Neural progenitor cell (in vitro differentiated cells): Measurements from ENCODE around the gene TUBA8. TPM values are rescaled to one million over a fixed set of nuclear protein-coding genes. Genes with fewer than 3 reads are reported as not detected.
A peak's percentile ranks its signal among the peaks of the same experiment; 100 is the strongest.

Experiments
- DNase-seq: peaks from one replicate; pipeline ENCODE4 v3.0.0-alpha.2; 2016; ENCODE audit warnings: low spot score
- H2AFZ ChIP-seq: fragments of 200-600 bp; sonication (generic); replicated peaks from 2 replicates; pipeline ENCODE4 v1.6.1; 2016; ENCODE audit warnings: antibody characterized with exemption
- H3F3A ChIP-seq: fragments of 200-600 bp; sonication (generic); 2 replicates; pipeline ENCODE4 v1.6.1; 2016; ENCODE audit warnings: antibody characterized with exemption, low read depth
- H3K27ac ChIP-seq: fragments of 200-600 bp; sonication (generic); 2 replicates; pipeline ENCODE4 v1.5.1; 2016; ENCODE audit warnings: mild to moderate bottlenecking
- H3K27me3 ChIP-seq: fragments of 200-600 bp; sonication (generic); 2 replicates; pipeline ENCODE4 v1.6.1; 2016; ENCODE audit warnings: mild to moderate bottlenecking, moderate library complexity
- H3K36me3 ChIP-seq: fragments of 200-600 bp; sonication (generic); 2 replicates; pipeline ENCODE4 v1.5.1; 2016
- H3K4me1 ChIP-seq: fragments of 200-600 bp; sonication (generic); 2 replicates; pipeline ENCODE4 v1.6.1; 2016; ENCODE audit warnings: mixed run types
- H3K4me2 ChIP-seq: fragments of 200-600 bp; sonication (generic); 2 replicates; pipeline ENCODE4 v1.6.1; 2016
- H3K4me3 ChIP-seq: fragments of 200-600 bp; sonication (generic); 2 replicates; pipeline ENCODE4 v1.5.1; 2016
- H3K79me2 ChIP-seq: fragments of 200-600 bp; sonication (generic); 2 replicates; pipeline ENCODE4 v1.6.1; 2016; ENCODE audit warnings: low read depth
- H3K9ac ChIP-seq: fragments of 200-600 bp; sonication (generic); 2 replicates; pipeline ENCODE4 v1.6.1; 2016
- H3K9me3 ChIP-seq: fragments of 200-600 bp; sonication (generic); 2 replicates; pipeline ENCODE4 v1.5.1; 2016; ENCODE audit warnings: low read depth
- H4K20me1 ChIP-seq: fragments of 200-600 bp; sonication (generic); 2 replicates; pipeline ENCODE4 v1.6.1; 2016; ENCODE audit warnings: low read depth
- H3K27ac Mint-ChIP-seq: 3 replicates; pipeline ENCODE4 v1.8.0; 2021; ENCODE audit warnings: mixed read lengths
- H3K27me3 Mint-ChIP-seq: 2 replicates; pipeline ENCODE4 v1.8.0; 2022; ENCODE audit warnings: low read depth, mild to moderate bottlenecking, inconsistent platforms, moderate library complexity, mixed read lengths; ENCODE audit not compliant: insufficient read depth
- H3K36me3 Mint-ChIP-seq: 3 replicates; pipeline ENCODE4 v1.8.0; 2021; ENCODE audit warnings: mixed read lengths
- H3K4me1 Mint-ChIP-seq: 3 replicates; pipeline ENCODE4 v1.8.0; 2021; ENCODE audit warnings: mixed read lengths
- H3K4me3 Mint-ChIP-seq: 3 replicates; pipeline ENCODE4 v1.8.0; 2021; ENCODE audit warnings: mild to moderate bottlenecking, moderate library complexity, mixed read lengths
- H3K9me3 Mint-ChIP-seq: 3 replicates; pipeline ENCODE4 v1.8.0; 2020; ENCODE audit warnings: mixed read lengths
- CTCF ChIP-seq: fragments of 200-600 bp; sonication (generic); IDR thresholded peaks from 2 replicates; pipeline ENCODE4 v1.5.1; 2017; ENCODE audit warnings: antibody characterized with exemption, mild to moderate bottlenecking
- EZH2 ChIP-seq: fragments of 200-600 bp; sonication (generic); IDR thresholded peaks from 2 replicates; pipeline ENCODE4 v1.6.1; 2017; ENCODE audit warnings: antibody characterized with exemption, mild to moderate bottlenecking, moderate library complexity
- EZH2phosphoT487 ChIP-seq: fragments of 200-600 bp; sonication (generic); IDR thresholded peaks from 2 replicates; pipeline ENCODE4 v1.6.1; 2017; ENCODE audit warnings: antibody characterized with exemption
- total RNA-seq: library from RNA; depleted of rRNA; stranded (reverse); fragments of >200 nt; gene quantifications from 2 replicates; pipeline ENCODE4 v1.2.3, GENCODE V29; 2015; ENCODE audit warnings: low replicate concordance

The TUBA8 gene
- total RNA-seq, 1 donor from 2014 or later: 0.39 TPM

- Histone ChIP-seq H2AFZ (no peak overlapping the region), H3K36me3 (no peaks in the 10 kb centered on the region), H3K4me3 (no peak overlapping the region), H3F3A (no peaks in the 10 kb centered on the region), H3K27ac (no peak overlapping the region), H3K9ac (no peak overlapping the region), H3K4me2 (no peak overlapping the region), H3K9me3 (no peaks in the 10 kb centered on the region), H3K27me3 (no peaks in the 10 kb centered on the region), H3K79me2 (no peaks in the 10 kb centered on the region), H3K4me1 (no peaks in the 10 kb centered on the region), H4K20me1 (no peaks in the 10 kb centered on the region)
- Mint-ChIP-seq H3K27ac (peak overlapping the region; percentile 58), H3K27me3 (peaks cover 14% of the 10 kb centered on the region), H3K36me3 (no peaks in the 10 kb centered on the region), H3K9me3 (no peaks in the 10 kb centered on the region), H3K4me1 (peaks cover 4% of the 10 kb centered on the region), H3K4me3 (no peak overlapping the region)
- DNase-seq: no peak
- TF ChIP-seq CTCF: no peak
These were observed 43.5 kb upstream of the TUBA8 start for GRCh38 chr22:18067121-18067520.

GRCh38 chr22:18067548-18068341 lies 42.9 kb upstream of the TUBA8 start:
- Histone ChIP-seq H3K36me3 (no peaks in the 10 kb centered on the region), H3K4me1 (no peaks in the 10 kb centered on the region), H3K9ac (no peak overlapping the region), H3K4me3 (no peak overlapping the region), H2AFZ (peak overlapping the region; percentile 71), H3K27me3 (no peaks in the 10 kb centered on the region), H3K4me2 (no peak overlapping the region), H3F3A (no peaks in the 10 kb centered on the region), H3K9me3 (no peaks in the 10 kb centered on the region), H3K27ac (no peak overlapping the region), H3K79me2 (no peaks in the 10 kb centered on the region), H4K20me1 (no peaks in the 10 kb centered on the region)
- TF ChIP-seq CTCF (no peak), EZH2phosphoT487 (no peak)
- no peaks in the 10 kb centered on the region for H3K36me3 Mint-ChIP-seq
- H3K27me3 Mint-ChIP-seq: peaks cover 14% of the 10 kb centered on the region
- no peak for DNase-seq
- H3K27ac Mint-ChIP-seq: peak overlapping the region; percentile 58
- H3K4me1 Mint-ChIP-seq: peaks cover 4% of the 10 kb centered on the region
- no peaks in the 10 kb centered on the region for H3K9me3 Mint-ChIP-seq
- H3K4me3 Mint-ChIP-seq: no peak overlapping the region

GRCh38 chr22:18068381-18068988 lies 42.1 kb upstream of the TUBA8 start:
- Mint-ChIP-seq H3K36me3 (no peaks in the 10 kb centered on the region), H3K4me1 (peaks cover 4% of the 10 kb centered on the region), H3K9me3 (no peaks in the 10 kb centered on the region), H3K27ac (no peak overlapping the region), H3K27me3 (peaks cover 14% of the 10 kb centered on the region), H3K4me3 (no peak overlapping the region)
- H3K4me3 ChIP-seq: no peak overlapping the region
- H3K79me2 ChIP-seq: no peaks in the 10 kb centered on the region
- H3F3A ChIP-seq: no peaks in the 10 kb centered on the region
- H3K4me1 ChIP-seq: no peaks in the 10 kb centered on the region
- H3K27ac ChIP-seq: no peak overlapping the region
- H3K9me3 ChIP-seq: no peaks in the 10 kb centered on the region
- TF ChIP-seq EZH2 (no peak), CTCF (no peak), EZH2phosphoT487 (no peak)
- H4K20me1 ChIP-seq: no peaks in the 10 kb centered on the region
- no peak for DNase-seq
- H3K27me3 ChIP-seq: no peaks in the 10 kb centered on the region
- H3K36me3 ChIP-seq: no peaks in the 10 kb centered on the region
- peak overlapping the region; percentile 71 for H2AFZ ChIP-seq
- H3K4me2 ChIP-seq: no peak overlapping the region
- no peak overlapping the region for H3K9ac ChIP-seq
